Lower leg skin (tissue), 4 donors: ENCODE data around the gene TOP2B. TPM values are rescaled to one million over a fixed set of nuclear protein-coding genes. Genes with fewer than 3 reads are reported as not detected.

Source experiments
- DNase-seq, 2 donors: peaks; one replicate each; pipeline ENCODE4 v3.0.0-alpha.2; 2019; ENCODE audit warnings: low spot score in 2 of 2
- H3K4me3 ChIP-seq: fragments of 200-600 bp; sonication (generic); 2 replicates; pipeline ENCODE4 v1.5.1; 2017; ENCODE audit warnings: mild to moderate bottlenecking, low read depth; ENCODE audit not compliant: poor library complexity, severe bottlenecking
- POLR2A ChIP-seq, 2 donors: fragments of 450-650 bp; IDR thresholded peaks; one replicate each; pipeline ENCODE4 v1.6.1; 2016 to 2017; ENCODE audit warnings: antibody characterized with exemption in 2 of 2, mild to moderate bottlenecking in 1 of 2, moderate library complexity in 1 of 2
- WGBS, 2 donors: methylation state at CpG; one replicate each; pipeline ENCODE4 v1.1.5; 2018; 5-methylcytosine and 5-hydroxymethylcytosine counted together
- intact Hi-C: fragments of 100-400 bp; cut with DNase I; formaldehyde crosslinking; loops from one replicate; pipeline ENCODE4 v1.15.0; 2023; ENCODE audit warnings: low total_unique reads
- total RNA-seq, 4 donors: library from RNA; depleted of rRNA; stranded (reverse); fragments of >200 nt; gene quantifications; one replicate each; pipeline ENCODE4 v1.1.0, GENCODE V29; 2016
- TF ChIP-seq, protein P1 (sequence below), 3 donors: fragments of 450-650 bp; IDR thresholded peaks; one replicate each; pipeline ENCODE4 v1.5.1; 2016; ENCODE audit warnings: antibody characterized with exemption in 3 of 3, mild to moderate bottlenecking in 3 of 3, moderate library complexity in 2 of 3

The TOP2B gene
- total RNA-seq, 4 donors from 2014 or later = 62.9 to 77.4 (median 65.4) TPM

GRCh38 chr3:25707268-25707926, 42.7 kb upstream of the TOP2B start:
- TF ChIP-seq, protein P1, sequence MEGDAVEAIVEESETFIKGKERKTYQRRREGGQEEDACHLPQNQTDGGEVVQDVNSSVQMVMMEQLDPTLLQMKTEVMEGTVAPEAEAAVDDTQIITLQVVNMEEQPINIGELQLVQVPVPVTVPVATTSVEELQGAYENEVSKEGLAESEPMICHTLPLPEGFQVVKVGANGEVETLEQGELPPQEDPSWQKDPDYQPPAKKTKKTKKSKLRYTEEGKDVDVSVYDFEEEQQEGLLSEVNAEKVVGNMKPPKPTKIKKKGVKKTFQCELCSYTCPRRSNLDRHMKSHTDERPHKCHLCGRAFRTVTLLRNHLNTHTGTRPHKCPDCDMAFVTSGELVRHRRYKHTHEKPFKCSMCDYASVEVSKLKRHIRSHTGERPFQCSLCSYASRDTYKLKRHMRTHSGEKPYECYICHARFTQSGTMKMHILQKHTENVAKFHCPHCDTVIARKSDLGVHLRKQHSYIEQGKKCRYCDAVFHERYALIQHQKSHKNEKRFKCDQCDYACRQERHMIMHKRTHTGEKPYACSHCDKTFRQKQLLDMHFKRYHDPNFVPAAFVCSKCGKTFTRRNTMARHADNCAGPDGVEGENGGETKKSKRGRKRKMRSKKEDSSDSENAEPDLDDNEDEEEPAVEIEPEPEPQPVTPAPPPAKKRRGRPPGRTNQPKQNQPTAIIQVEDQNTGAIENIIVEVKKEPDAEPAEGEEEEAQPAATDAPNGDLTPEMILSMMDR (IDR thresholded peaks at IDR 0.05) = no peak
- no peak for TF ChIP-seq POLR2A (IDR thresholded peaks at IDR 0.05)
- intact Hi-C loops = no loop called here
- no peak for DNase-seq
- 82 to 83% methylated on average over 2 of the region's 2 CpGs for WGBS, 2 donors
- no peak overlapping the region for H3K4me3 ChIP-seq

GRCh38 chr3:25706213-25706612, 41.5 kb upstream of the TOP2B start:
- DNase-seq = no peak
- intact Hi-C loops = no loop called here
- no peak for TF ChIP-seq POLR2A (IDR thresholded peaks at IDR 0.05)
- TF ChIP-seq, protein P1 (IDR thresholded peaks at IDR 0.05) = no peak
- 77 to 80% methylated on average over 4 of the region's 4 CpGs for WGBS, 2 donors
- no peak overlapping the region for H3K4me3 ChIP-seq

DNA sequence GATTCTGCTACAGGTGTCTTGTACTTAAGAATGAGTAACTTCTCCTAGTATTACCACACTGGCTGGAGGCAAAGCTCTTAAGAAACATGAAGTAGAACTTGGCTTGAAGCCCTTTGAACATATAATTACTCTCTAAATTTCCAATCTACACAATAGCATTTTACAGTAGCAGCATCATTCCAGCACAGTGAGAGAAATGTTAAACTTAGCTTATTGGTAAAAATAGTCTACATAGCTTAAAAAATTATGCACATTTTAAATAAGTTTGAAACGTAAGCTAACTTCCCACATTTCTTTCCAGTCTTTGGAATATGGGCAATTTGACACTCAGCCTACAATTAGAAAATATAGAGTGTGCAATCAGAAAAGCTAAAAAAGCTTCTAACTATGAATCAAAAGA, 32.8 kb upstream of the TOP2B start:
- 26 to 35% methylated on average over 1 of the region's 1 CpG for WGBS, 2 donors
- intact Hi-C loops = no loop called here
- no peak for DNase-seq
- H3K4me3 ChIP-seq = no peak overlapping the region
- TF ChIP-seq, protein P1 (IDR thresholded peaks at IDR 0.05) = no peak
- no peak for TF ChIP-seq POLR2A (IDR thresholded peaks at IDR 0.05)

GRCh38 chr3:25695731-25696420, 31.2 kb upstream of the TOP2B start:
- DNase-seq = no peak
- no peak overlapping the region for H3K4me3 ChIP-seq
- no peak for TF ChIP-seq POLR2A (IDR thresholded peaks at IDR 0.05)
- intact Hi-C loops = no loop called here
- 84 to 90% methylated on average over 4 of the region's 4 CpGs for WGBS, 2 donors

- intact Hi-C loops = no loop called here
- no peak for DNase-seq
- TF ChIP-seq, protein P1 (IDR thresholded peaks at IDR 0.05) = no peak
- no peak for TF ChIP-seq POLR2A (IDR thresholded peaks at IDR 0.05)
- WGBS, 2 donors = 63 to 67% methylated on average over 3 of the region's 3 CpGs
- H3K4me3 ChIP-seq = no peak overlapping the region
These were observed 28.5 kb upstream of the TOP2B start for GRCh38 chr3:25693238-25693637.

- intact Hi-C loops = no loop called here
- 61 to 66% methylated on average over 1 of the region's 1 CpG for WGBS, 2 donors
- no peak for DNase-seq
- no peak overlapping the region for H3K4me3 ChIP-seq
- TF ChIP-seq, protein P1 (IDR thresholded peaks at IDR 0.05) = no peak
- TF ChIP-seq POLR2A (IDR thresholded peaks at IDR 0.05) = no peak
These were observed 27.6 kb upstream of the TOP2B start for GRCh38 chr3:25692341-25692740.
